ENCODE results near the gene SLC40A1.

DNA sequence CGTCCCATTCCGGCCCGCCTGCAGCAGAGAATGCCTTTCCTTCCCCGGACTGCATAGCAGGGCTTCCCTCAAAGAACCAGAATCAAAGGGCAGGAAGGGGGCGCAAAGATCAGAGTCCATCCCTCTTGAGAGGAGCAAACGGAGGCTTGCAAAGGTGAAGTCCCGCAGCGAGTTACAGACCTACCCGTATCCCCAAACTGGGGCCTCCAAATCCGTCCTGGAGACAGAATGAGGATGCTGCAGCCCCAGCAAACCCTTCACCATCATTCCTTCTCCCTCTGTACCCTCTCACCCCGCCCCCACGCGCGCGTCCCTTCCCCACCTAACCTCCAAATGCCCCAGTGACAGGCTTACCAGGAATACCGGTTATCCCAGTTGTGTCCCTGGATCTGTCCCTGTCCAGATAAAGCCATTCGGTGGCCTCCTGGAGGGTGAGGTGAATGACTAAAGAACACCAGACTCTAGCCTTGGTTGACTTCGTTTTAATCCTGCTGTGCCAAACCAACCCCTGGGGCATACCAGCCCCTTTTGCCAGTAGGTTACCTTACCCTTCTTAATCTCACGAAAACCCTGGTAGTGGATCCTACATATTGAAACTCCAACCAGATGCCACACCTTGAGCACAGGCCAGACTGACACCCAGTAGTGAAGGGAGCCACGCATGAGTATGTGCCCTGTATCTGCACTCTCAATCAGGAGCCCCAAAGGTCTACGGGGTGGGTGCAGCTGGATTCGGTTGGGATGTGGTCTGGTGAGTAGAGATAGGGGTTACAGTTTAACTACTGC lies 961 bp upstream of the SLC40A1 start:
- TF ChIP-seq POLR2A (IDR thresholded peaks at IDR 0.05) (no peak), POLR2AphosphoS5 (IDR thresholded peaks at IDR 0.05) (no peak)
- TF ChIP-seq, protein P1, sequence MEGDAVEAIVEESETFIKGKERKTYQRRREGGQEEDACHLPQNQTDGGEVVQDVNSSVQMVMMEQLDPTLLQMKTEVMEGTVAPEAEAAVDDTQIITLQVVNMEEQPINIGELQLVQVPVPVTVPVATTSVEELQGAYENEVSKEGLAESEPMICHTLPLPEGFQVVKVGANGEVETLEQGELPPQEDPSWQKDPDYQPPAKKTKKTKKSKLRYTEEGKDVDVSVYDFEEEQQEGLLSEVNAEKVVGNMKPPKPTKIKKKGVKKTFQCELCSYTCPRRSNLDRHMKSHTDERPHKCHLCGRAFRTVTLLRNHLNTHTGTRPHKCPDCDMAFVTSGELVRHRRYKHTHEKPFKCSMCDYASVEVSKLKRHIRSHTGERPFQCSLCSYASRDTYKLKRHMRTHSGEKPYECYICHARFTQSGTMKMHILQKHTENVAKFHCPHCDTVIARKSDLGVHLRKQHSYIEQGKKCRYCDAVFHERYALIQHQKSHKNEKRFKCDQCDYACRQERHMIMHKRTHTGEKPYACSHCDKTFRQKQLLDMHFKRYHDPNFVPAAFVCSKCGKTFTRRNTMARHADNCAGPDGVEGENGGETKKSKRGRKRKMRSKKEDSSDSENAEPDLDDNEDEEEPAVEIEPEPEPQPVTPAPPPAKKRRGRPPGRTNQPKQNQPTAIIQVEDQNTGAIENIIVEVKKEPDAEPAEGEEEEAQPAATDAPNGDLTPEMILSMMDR (IDR thresholded peaks at IDR 0.05) = no peak
